Endothelial cell of hepatic sinusoid (primary cell): ENCODE results near the gene STAT2.
"Not testable (repeated sequence)": the region's sequence is repeated elsewhere in the genome, so short reads cannot be mapped to it uniquely, and the experiment has no call there.

Experiments
- in situ Hi-C: cut with HindIII; loops from 2 replicates; pipeline ENCODE4 v1.10.0; 2017; ENCODE audit warnings: low sequenced_read_pairs

The STAT2 gene

GRCh38 chr12:56359851-56360767 is at the start of gene STAT2:
TSS of gene STAT2 (minus strand) at chr12:56360107. CDS start at chr12:56356571, 3,536 bp downstream.
- in situ Hi-C loops: loop anchor here (5.0 kb wide), 1 partner anchor 43 kb away; the partner anchor contains the start of gene CNPY2

- in situ Hi-C loops: loop anchor here (5.0 kb wide), 3 partner anchors 48 to 92 kb away; partner anchors contain the start of gene CNPY2
Observed at GRCh38 chr12:56408799-56409417, 49.0 kb upstream of the STAT2 start.

GRCh38 chr12:56404227-56404626 is 44.3 kb upstream of the STAT2 start:
- in situ Hi-C loops: not testable (repeated sequence)

GRCh38 chr12:56401612-56402011 is 41.7 kb upstream of the STAT2 start:
- in situ Hi-C loops: not testable (repeated sequence)

- in situ Hi-C loops: not testable (repeated sequence)
Observed at GRCh38 chr12:56401125-56401524, 41.2 kb upstream of the STAT2 start.

GRCh38 chr12:56399466-56399865 is 39.6 kb upstream of the STAT2 start:
- in situ Hi-C loops: not testable (repeated sequence)

- in situ Hi-C loops: no loop called here
Observed at GRCh38 chr12:56398324-56398723, 38.4 kb upstream of the STAT2 start.

- in situ Hi-C loops: no loop called here
Observed at GRCh38 chr12:56392331-56392730, 32.4 kb upstream of the STAT2 start.

GRCh38 chr12:56391721-56392120 is 31.8 kb upstream of the STAT2 start:
- in situ Hi-C loops: no loop called here

GRCh38 chr12:56389412-56389811 is 29.5 kb upstream of the STAT2 start:
- in situ Hi-C loops: no loop called here

- in situ Hi-C loops: no loop called here
Observed at GRCh38 chr12:56387152-56387736, 27.3 kb upstream of the STAT2 start.

GRCh38 chr12:56385873-56386272 is 26.0 kb upstream of the STAT2 start:
- in situ Hi-C loops: no loop called here

GRCh38 chr12:56382611-56383010 is 22.7 kb upstream of the STAT2 start:
- in situ Hi-C loops: no loop called here

GRCh38 chr12:56377989-56378316 is 18.0 kb upstream of the STAT2 start:
- in situ Hi-C loops: no loop called here

GRCh38 chr12:56377310-56377988 is 17.5 kb upstream of the STAT2 start:
- in situ Hi-C loops: no loop called here

GRCh38 chr12:56375598-56376434 is 15.9 kb upstream of the STAT2 start:
- in situ Hi-C loops: no loop called here

GRCh38 chr12:56374726-56375597 is 15.1 kb upstream of the STAT2 start:
- in situ Hi-C loops: no loop called here

- in situ Hi-C loops: no loop called here
Observed at GRCh38 chr12:56373515-56373914, 13.6 kb upstream of the STAT2 start.

GRCh38 chr12:56366948-56367347 is 7.0 kb upstream of the STAT2 start:
- in situ Hi-C loops: no loop called here
